ENCODE results near the gene CRABP1.

CRABP1 gene

DNA sequence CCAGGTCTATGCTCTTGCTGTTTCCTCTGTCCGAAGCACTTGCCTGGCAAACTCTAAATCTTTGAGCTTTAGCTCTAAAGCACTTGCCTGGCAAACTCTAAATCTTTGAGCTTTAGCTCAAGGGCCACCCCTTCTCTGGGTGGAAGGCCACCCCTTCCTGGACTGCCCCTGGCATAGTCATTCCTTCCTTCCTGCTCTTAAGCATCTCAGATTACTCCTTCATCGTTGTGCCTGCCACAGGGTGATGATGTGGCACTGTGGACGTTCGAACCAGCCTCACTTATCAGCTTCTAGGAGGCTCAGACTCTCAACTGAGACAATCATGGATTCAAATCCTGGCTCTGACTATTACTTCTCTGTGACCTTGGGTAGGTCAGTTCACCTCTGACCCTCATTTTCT is 10.5 kb upstream of the CRABP1 start:
- ChIA-PET POLR2A (no interaction called here), CTCF (interaction anchor here (1.1 to 1.5 kb wide), 4 partner anchors 11 to 94 kb away, joined by 3 to 5 read pairs (median 3); partner anchors contain the start of gene CRABP1)
- no peaks in the 10 kb centered on the region for H3K36me3 ChIP-seq (ENCODE audit: control insufficient read depth in 4 of 4, insufficient read depth in 4 of 4, low read length in 3 of 4)
- no peak for DNase-seq
- no peaks in the 10 kb centered on the region for H3K27me3 ChIP-seq (replicated peaks in 2 of 5; ENCODE audit: control insufficient read depth in 4 of 5, insufficient read depth in 5 of 5, low read length in 4 of 5)
- H3K4me3 ChIP-seq (ENCODE audit: control insufficient read depth in 1 of 7, extremely low read depth in 1 of 7, insufficient read depth in 4 of 7, low read depth in 2 of 7, low read length in 6 of 7) = no peak overlapping the region
- H3K27ac ChIP-seq (ENCODE audit: insufficient read depth in 1 of 2, low read depth in 1 of 2, low read length in 2 of 2, poor library complexity in 1 of 2, severe bottlenecking in 2 of 2) = no peak overlapping the region
- no peaks in the 10 kb centered on the region for H3K9me3 ChIP-seq (ENCODE audit: control extremely low read depth in 1 of 5, control insufficient read depth in 4 of 5, insufficient read depth in 2 of 5, low read depth in 1 of 5, low read length in 4 of 5)
- peaks cover 0 to 4% (median 0%) of the 10 kb centered on the region in 4 experiments for H3K4me1 ChIP-seq (ENCODE audit: control extremely low read depth in 1 of 4, control insufficient read depth in 4 of 4, insufficient read depth in 4 of 4, low read length in 3 of 4)
- WGBS (ENCODE audit: insufficient coverage) = 25% methylated on average over 4 of the region's 4 CpGs

- Histone ChIP-seq H3K27ac (ENCODE audit: insufficient read depth in 1 of 2, low read depth in 1 of 2, low read length in 2 of 2, poor library complexity in 1 of 2, severe bottlenecking in 2 of 2) (no peak overlapping the region), H3K36me3 (ENCODE audit: control insufficient read depth in 4 of 4, insufficient read depth in 4 of 4, low read length in 3 of 4) (no peaks in the 10 kb centered on the region), H3K4me1 (ENCODE audit: control extremely low read depth in 1 of 4, control insufficient read depth in 4 of 4, insufficient read depth in 4 of 4, low read length in 3 of 4) (peaks cover 0 to 2% (median 0%) of the 10 kb centered on the region in 4 experiments), H3K4me3 (ENCODE audit: control insufficient read depth in 1 of 7, extremely low read depth in 1 of 7, insufficient read depth in 4 of 7, low read depth in 2 of 7, low read length in 6 of 7) (no peak overlapping the region), H3K27me3 (replicated peaks in 2 of 5; ENCODE audit: control insufficient read depth in 4 of 5, insufficient read depth in 5 of 5, low read length in 4 of 5) (peaks cover 0 to 30% (median 20%) of the 10 kb centered on the region in 5 experiments), H3K9me3 (ENCODE audit: control extremely low read depth in 1 of 5, control insufficient read depth in 4 of 5, insufficient read depth in 2 of 5, low read depth in 1 of 5, low read length in 4 of 5) (no peaks in the 10 kb centered on the region)
- CTCF ChIA-PET = no interaction called here
- 100% methylated on average over 3 of the region's 3 CpGs for WGBS (ENCODE audit: insufficient coverage)
- no peak for DNase-seq
- POLR2A ChIA-PET = no interaction called here
These were observed 5.3 kb upstream of the CRABP1 start for GRCh38 chr15:78334845-78335244.

- no peak overlapping the region for H3K4me3 ChIP-seq (ENCODE audit: control insufficient read depth in 1 of 7, extremely low read depth in 1 of 7, insufficient read depth in 4 of 7, low read depth in 2 of 7, low read length in 6 of 7)
- ChIA-PET POLR2A (no interaction called here), CTCF (no interaction called here)
- H3K36me3 ChIP-seq (ENCODE audit: control insufficient read depth in 4 of 4, insufficient read depth in 4 of 4, low read length in 3 of 4) = no peaks in the 10 kb centered on the region
- peaks cover 0 to 12% (median 8%) of the 10 kb centered on the region in 4 experiments for H3K4me1 ChIP-seq (ENCODE audit: control extremely low read depth in 1 of 4, control insufficient read depth in 4 of 4, insufficient read depth in 4 of 4, low read length in 3 of 4)
- DNase-seq = no peak
- no peaks in the 10 kb centered on the region for H3K9me3 ChIP-seq (ENCODE audit: control extremely low read depth in 1 of 5, control insufficient read depth in 4 of 5, insufficient read depth in 2 of 5, low read depth in 1 of 5, low read length in 4 of 5)
- H3K27ac ChIP-seq (ENCODE audit: insufficient read depth in 1 of 2, low read depth in 1 of 2, low read length in 2 of 2, poor library complexity in 1 of 2, severe bottlenecking in 2 of 2) = no peak overlapping the region
- peaks cover 0 to 41% (median 26%) of the 10 kb centered on the region in 5 experiments for H3K27me3 ChIP-seq (replicated peaks in 2 of 5; ENCODE audit: control insufficient read depth in 4 of 5, insufficient read depth in 5 of 5, low read length in 4 of 5)
- 92% methylated on average over 4 of the region's 4 CpGs for WGBS (ENCODE audit: insufficient coverage)
These were observed 4.2 kb upstream of the CRABP1 start for GRCh38 chr15:78335985-78336384.

DNA sequence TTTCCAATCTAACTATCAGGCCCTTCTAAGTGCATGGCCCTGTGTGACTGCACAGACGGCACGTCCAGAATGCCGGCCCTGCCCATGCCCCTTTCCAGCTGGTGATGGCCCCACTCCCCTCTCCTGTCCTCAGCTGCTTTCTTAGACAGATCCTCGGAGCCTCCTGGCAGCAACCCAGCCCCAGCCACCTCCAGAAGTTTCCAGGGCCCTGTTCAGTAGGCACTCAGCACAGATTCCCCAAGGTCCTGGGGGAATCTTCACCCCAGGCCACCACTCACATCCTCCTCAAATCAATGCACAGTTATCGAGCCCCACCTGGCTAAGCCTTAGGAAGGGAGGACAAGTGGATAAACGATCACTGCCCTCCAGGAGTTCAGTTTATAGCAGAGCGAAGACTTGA is 1.4 kb upstream of the CRABP1 start:
- CTCF ChIA-PET = no interaction called here
- POLR2A ChIA-PET = no interaction called here
- peaks cover 0 to 19% (median 12%) of the 10 kb centered on the region in 4 experiments for H3K4me1 ChIP-seq (ENCODE audit: control extremely low read depth in 1 of 4, control insufficient read depth in 4 of 4, insufficient read depth in 4 of 4, low read length in 3 of 4)
- no peaks in the 10 kb centered on the region for H3K9me3 ChIP-seq (ENCODE audit: control extremely low read depth in 1 of 5, control insufficient read depth in 4 of 5, insufficient read depth in 2 of 5, low read depth in 1 of 5, low read length in 4 of 5)
- 93% methylated on average over 5 of the region's 7 CpGs for WGBS (ENCODE audit: insufficient coverage)
- H3K27me3 ChIP-seq (replicated peaks in 2 of 5; ENCODE audit: control insufficient read depth in 4 of 5, insufficient read depth in 5 of 5, low read length in 4 of 5) = peaks cover 0 to 64% (median 40%) of the 10 kb centered on the region in 5 experiments
- no peaks in the 10 kb centered on the region for H3K36me3 ChIP-seq (ENCODE audit: control insufficient read depth in 4 of 4, insufficient read depth in 4 of 4, low read length in 3 of 4)
- no peak for DNase-seq
- H3K4me3 ChIP-seq (ENCODE audit: control insufficient read depth in 1 of 7, extremely low read depth in 1 of 7, insufficient read depth in 4 of 7, low read depth in 2 of 7, low read length in 6 of 7) = no peak overlapping the region
- no peak overlapping the region for H3K27ac ChIP-seq (ENCODE audit: insufficient read depth in 1 of 2, low read depth in 1 of 2, low read length in 2 of 2, poor library complexity in 1 of 2, severe bottlenecking in 2 of 2)

GRCh38 chr15:78339559-78339958 is 594 bp upstream of the CRABP1 start:
- CTCF ChIA-PET = no interaction called here
- Histone ChIP-seq H3K4me3 (ENCODE audit: control insufficient read depth in 1 of 7, extremely low read depth in 1 of 7, insufficient read depth in 4 of 7, low read depth in 2 of 7, low read length in 6 of 7) (no peak overlapping the region), H3K27ac (ENCODE audit: insufficient read depth in 1 of 2, low read depth in 1 of 2, low read length in 2 of 2, poor library complexity in 1 of 2, severe bottlenecking in 2 of 2) (no peak overlapping the region), H3K9me3 (ENCODE audit: control extremely low read depth in 1 of 5, control insufficient read depth in 4 of 5, insufficient read depth in 2 of 5, low read depth in 1 of 5, low read length in 4 of 5) (no peaks in the 10 kb centered on the region), H3K27me3 (replicated peaks in 2 of 5; ENCODE audit: control insufficient read depth in 4 of 5, insufficient read depth in 5 of 5, low read length in 4 of 5) (peaks cover 0 to 66% (median 40%) of the 10 kb centered on the region in 5 experiments), H3K36me3 (ENCODE audit: control insufficient read depth in 4 of 4, insufficient read depth in 4 of 4, low read length in 3 of 4) (no peaks in the 10 kb centered on the region), H3K4me1 (ENCODE audit: control extremely low read depth in 1 of 4, control insufficient read depth in 4 of 4, insufficient read depth in 4 of 4, low read length in 3 of 4) (peaks cover 0 to 19% (median 12%) of the 10 kb centered on the region in 4 experiments)
- 7% methylated on average over 5 of the region's 17 CpGs for WGBS (ENCODE audit: insufficient coverage)
- POLR2A ChIA-PET = no interaction called here
- no peak for DNase-seq

DNA sequence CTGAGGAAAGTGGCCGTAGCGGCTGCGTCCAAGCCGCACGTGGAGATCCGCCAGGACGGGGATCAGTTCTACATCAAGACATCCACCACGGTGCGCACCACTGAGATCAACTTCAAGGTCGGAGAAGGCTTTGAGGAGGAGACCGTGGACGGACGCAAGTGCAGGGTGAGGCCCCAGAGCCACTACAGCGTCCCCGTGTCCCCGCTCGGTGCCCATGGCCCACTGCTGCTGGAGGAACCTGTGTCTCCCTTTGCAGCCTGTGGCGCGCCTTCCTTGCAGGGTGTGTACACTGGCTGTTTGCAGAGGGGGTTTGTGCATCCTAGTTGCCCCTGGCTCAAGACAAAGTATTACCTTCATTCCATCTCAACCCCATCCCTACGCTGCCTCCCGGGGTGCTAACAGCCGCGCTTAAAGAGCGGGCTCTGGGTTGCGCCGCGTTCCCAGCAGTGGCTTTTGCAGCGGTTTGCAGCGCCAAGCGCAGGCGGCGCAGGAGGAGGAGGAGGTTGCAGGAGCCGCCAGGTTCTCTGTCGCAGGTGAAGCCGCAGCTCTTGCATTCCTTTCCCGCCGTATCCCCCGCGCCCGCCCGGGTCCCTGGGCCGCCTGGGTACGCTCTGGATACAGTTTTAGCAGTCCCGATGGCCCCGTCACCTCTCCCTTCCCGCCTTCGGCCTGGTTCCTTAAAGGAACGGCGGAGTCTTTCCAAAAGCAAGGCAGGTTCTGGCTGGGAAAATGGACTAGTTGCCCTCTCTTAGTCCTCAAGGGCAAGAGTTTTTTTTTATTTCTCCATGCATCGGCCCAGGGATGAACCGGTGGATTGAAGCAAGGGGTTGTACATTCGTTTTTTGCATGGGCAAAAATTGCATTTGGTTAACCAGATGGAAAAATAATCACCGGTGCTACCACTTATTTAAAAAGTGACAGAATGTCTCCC is 1.2 kb downstream of the CRABP1 start:
- ChIA-PET CTCF (no interaction called here), POLR2A (no interaction called here)
- peak overlapping the region in 5 of 7 experiments; percentile 13 to 67 (median 42) for H3K4me3 ChIP-seq (ENCODE audit: control insufficient read depth in 1 of 7, extremely low read depth in 1 of 7, insufficient read depth in 4 of 7, low read depth in 2 of 7, low read length in 6 of 7)
- no peak overlapping the region for H3K27ac ChIP-seq (ENCODE audit: insufficient read depth in 1 of 2, low read depth in 1 of 2, low read length in 2 of 2, poor library complexity in 1 of 2, severe bottlenecking in 2 of 2)
- H3K27me3 ChIP-seq (replicated peaks in 2 of 5; ENCODE audit: control insufficient read depth in 4 of 5, insufficient read depth in 5 of 5, low read length in 4 of 5) = peaks cover 0 to 66% (median 32%) of the 10 kb centered on the region in 5 experiments
- no peaks in the 10 kb centered on the region for H3K36me3 ChIP-seq (ENCODE audit: control insufficient read depth in 4 of 4, insufficient read depth in 4 of 4, low read length in 3 of 4)
- H3K4me1 ChIP-seq (ENCODE audit: control extremely low read depth in 1 of 4, control insufficient read depth in 4 of 4, insufficient read depth in 4 of 4, low read length in 3 of 4) = peaks cover 0 to 19% (median 12%) of the 10 kb centered on the region in 4 experiments
- peak in 2 of 3 donors; percentile 41 to 51 for DNase-seq
- H3K9me3 ChIP-seq (ENCODE audit: control extremely low read depth in 1 of 5, control insufficient read depth in 4 of 5, insufficient read depth in 2 of 5, low read depth in 1 of 5, low read length in 4 of 5) = no peaks in the 10 kb centered on the region
- 12% methylated on average over 37 of the region's 53 CpGs for WGBS (ENCODE audit: insufficient coverage)

DNA sequence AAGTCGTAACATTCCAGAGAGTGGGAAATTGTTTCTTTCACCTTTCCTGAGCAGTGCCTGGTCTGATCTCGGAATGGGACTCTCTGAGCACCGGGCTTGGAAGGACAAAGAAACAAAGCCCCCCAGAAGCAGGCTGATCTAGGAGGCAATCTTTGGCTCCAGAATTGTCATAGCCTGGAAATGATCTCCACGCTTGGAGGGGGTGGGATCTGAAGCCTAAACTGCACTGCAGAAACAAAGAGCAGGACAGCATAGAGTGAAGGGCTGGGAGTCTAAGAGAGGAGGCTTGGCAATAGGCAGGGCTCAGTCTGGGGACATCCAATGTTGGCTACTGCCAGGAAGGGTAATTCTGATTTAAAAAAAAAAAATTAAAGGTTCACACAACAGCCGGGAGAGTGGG is 1.9 kb downstream of the CRABP1 start:
- no peaks in the 10 kb centered on the region for H3K9me3 ChIP-seq (ENCODE audit: control extremely low read depth in 1 of 5, control insufficient read depth in 4 of 5, insufficient read depth in 2 of 5, low read depth in 1 of 5, low read length in 4 of 5)
- H3K4me3 ChIP-seq (ENCODE audit: control insufficient read depth in 1 of 7, extremely low read depth in 1 of 7, insufficient read depth in 4 of 7, low read depth in 2 of 7, low read length in 6 of 7) = no peak overlapping the region
- H3K36me3 ChIP-seq (ENCODE audit: control insufficient read depth in 4 of 4, insufficient read depth in 4 of 4, low read length in 3 of 4) = no peaks in the 10 kb centered on the region
- ChIA-PET POLR2A (no interaction called here), CTCF (interaction anchor here (1.0 kb wide), 1 partner anchor 11 kb away, joined by 3 read pairs; no protein-coding TSS in a partner anchor)
- 93% methylated on average over 3 of the region's 5 CpGs for WGBS (ENCODE audit: insufficient coverage)
- no peak overlapping the region for H3K27ac ChIP-seq (ENCODE audit: insufficient read depth in 1 of 2, low read depth in 1 of 2, low read length in 2 of 2, poor library complexity in 1 of 2, severe bottlenecking in 2 of 2)
- no peak for DNase-seq
- peaks cover 0 to 19% (median 12%) of the 10 kb centered on the region in 4 experiments for H3K4me1 ChIP-seq (ENCODE audit: control extremely low read depth in 1 of 4, control insufficient read depth in 4 of 4, insufficient read depth in 4 of 4, low read length in 3 of 4)
- peaks cover 0 to 64% (median 32%) of the 10 kb centered on the region in 5 experiments for H3K27me3 ChIP-seq (replicated peaks in 2 of 5; ENCODE audit: control insufficient read depth in 4 of 5, insufficient read depth in 5 of 5, low read length in 4 of 5)
